Liver (tissue), 9 donors: ENCODE data around the gene P2RY14. TPM values are rescaled to one million over a fixed set of nuclear protein-coding genes. Genes with fewer than 3 reads are reported as not detected.

Experiments used
- DNase-seq: peaks from one replicate; pipeline ENCODE4 v3.0.0-alpha.2; 2017; ENCODE audit warnings: low spot score
- H3K27ac ChIP-seq, 2 donors: one replicate each; pipeline ENCODE4 v1.7.0; 2013; ENCODE audit warnings: inconsistent platforms in 2 of 2, low read length in 2 of 2, control low read depth in 1 of 2, low read depth in 1 of 2, mild to moderate bottlenecking in 1 of 2
- H3K27me3 ChIP-seq, 4 donors: one replicate each; pipeline versions ENCODE4 v1.6.1 to v1.7.0; 2013; ENCODE audit warnings: low read length in 3 of 4, inconsistent platforms in 1 of 4, mild to moderate bottlenecking in 1 of 4, moderate library complexity in 1 of 4; ENCODE audit not compliant: control insufficient read depth in 4 of 4, insufficient read depth in 4 of 4
- H3K36me3 ChIP-seq, 4 donors: one replicate each; pipeline versions ENCODE4 v1.6.1 to v1.7.0; 2013; ENCODE audit warnings: low read length in 3 of 4, mild to moderate bottlenecking in 3 of 4, low read depth in 1 of 4, moderate library complexity in 1 of 4; ENCODE audit not compliant: control insufficient read depth in 4 of 4, insufficient read depth in 3 of 4
- H3K4me1 ChIP-seq, 4 donors: one replicate each; pipeline versions ENCODE4 v1.6.1 to v1.7.0; 2013; ENCODE audit warnings: low read length in 3 of 4, mild to moderate bottlenecking in 3 of 4, moderate library complexity in 1 of 4; ENCODE audit not compliant: control insufficient read depth in 4 of 4, insufficient read depth in 4 of 4
- H3K4me3 ChIP-seq, 3 donors: one replicate each; pipeline versions ENCODE4 v1.6.1 to v1.7.0; 2013; ENCODE audit warnings: low read length in 3 of 3, control low read depth in 1 of 3, low read depth in 1 of 3, mild to moderate bottlenecking in 1 of 3
- H3K9ac ChIP-seq, 2 donors: one replicate each; pipeline ENCODE4 v1.7.0; 2013; ENCODE audit warnings: low read length in 2 of 2, mild to moderate bottlenecking in 2 of 2, moderate library complexity in 2 of 2, control low read depth in 1 of 2, low read depth in 1 of 2
- H3K9me3 ChIP-seq, 4 donors: one replicate each; pipeline versions ENCODE4 v1.6.1 to v1.7.0; 2013; ENCODE audit warnings: low read length in 3 of 4; ENCODE audit not compliant: control insufficient read depth in 4 of 4
- ATF3 ChIP-seq: IDR thresholded peaks from 2 replicates; pipeline ENCODE4 v1.6.1; 2016; ENCODE audit warnings: antibody characterized with exemption
- CTCF ChIP-seq: fragments of 150-350 bp; IDR thresholded peaks from 2 replicates; pipeline ENCODE4 v1.5.1; 2017; ENCODE audit warnings: improper control_type of control experiment, low read depth, low read length; ENCODE audit not compliant: missing input control
- EGR1 ChIP-seq, 2 donors: IDR thresholded peaks; 2 replicates each; pipeline ENCODE4 v1.6.1; 2016 to 2018; ENCODE audit warnings: antibody characterized with exemption in 2 of 2, low read depth in 2 of 2
- FOXA1 ChIP-seq: IDR thresholded peaks from 2 replicates; pipeline ENCODE4 v1.6.1; 2016; ENCODE audit warnings: antibody characterized with exemption
- FOXA2 ChIP-seq: IDR thresholded peaks from 2 replicates; pipeline ENCODE4 v1.6.1; 2016; ENCODE audit warnings: antibody characterized with exemption
- GABPA ChIP-seq, 2 donors: IDR thresholded peaks in 1 of 2; conservative IDR thresholded peaks in 1 of 2; 2 replicates each; pipeline ENCODE4 v1.6.1; 2016; ENCODE audit warnings: antibody characterized with exemption in 2 of 2, mild to moderate bottlenecking in 1 of 2, moderate library complexity in 1 of 2
- HNF4A ChIP-seq, 2 donors: conservative IDR thresholded peaks; 2 replicates each; pipeline ENCODE4 v1.6.1; 2016; ENCODE audit warnings: antibody characterized with exemption in 2 of 2, mild to moderate bottlenecking in 2 of 2
- HNF4G ChIP-seq: IDR thresholded peaks from 2 replicates; pipeline ENCODE4 v1.6.1; 2016; ENCODE audit warnings: antibody characterized with exemption
- JUND ChIP-seq, 2 donors: IDR thresholded peaks; 2 replicates each; pipeline ENCODE4 v1.6.1; 2016; ENCODE audit warnings: antibody characterized with exemption in 2 of 2
- MAX ChIP-seq: IDR thresholded peaks from 2 replicates; pipeline ENCODE4 v1.6.1; 2016; ENCODE audit warnings: antibody characterized with exemption
- NR2F2 ChIP-seq: IDR thresholded peaks from 2 replicates; pipeline ENCODE4 v1.6.1; 2016; ENCODE audit warnings: antibody characterized with exemption
- RAD21 ChIP-seq, 2 donors: IDR thresholded peaks; 2 replicates each; pipeline ENCODE4 v1.6.1; 2016; ENCODE audit warnings: antibody characterized with exemption in 2 of 2, mild to moderate bottlenecking in 2 of 2
- REST ChIP-seq: IDR thresholded peaks from 2 replicates; pipeline ENCODE4 v1.6.1; 2016; ENCODE audit warnings: antibody characterized with exemption, mild to moderate bottlenecking
- RXRA ChIP-seq, 2 donors: IDR thresholded peaks; 2 replicates each; pipeline ENCODE4 v1.6.1; 2017 to 2018; ENCODE audit warnings: antibody characterized with exemption in 2 of 2, mild to moderate bottlenecking in 1 of 2
- SP1 ChIP-seq: IDR thresholded peaks from 2 replicates; pipeline ENCODE4 v1.6.1; 2018; ENCODE audit warnings: antibody characterized with exemption, mild to moderate bottlenecking
- TAF1 ChIP-seq: conservative IDR thresholded peaks from 2 replicates; pipeline ENCODE4 v1.6.1; 2016; ENCODE audit warnings: antibody characterized with exemption, mild to moderate bottlenecking
- YY1 ChIP-seq: IDR thresholded peaks from 2 replicates; pipeline ENCODE4 v1.6.1; 2016; ENCODE audit warnings: antibody characterized with exemption, mild to moderate bottlenecking
- ZBTB33 ChIP-seq: IDR thresholded peaks from 2 replicates; pipeline ENCODE4 v1.6.1; 2016; ENCODE audit warnings: antibody characterized with exemption
- WGBS: extraction: QIAGEN DNeasy Blood & Tissue Kit; methylation state at CpG from one replicate; pipeline ENCODE4 v1.1.7; 2013; 5-methylcytosine and 5-hydroxymethylcytosine counted together
- polyA plus RNA-seq, 2 donors: library from polyadenylated mRNA; stranded (reverse) in 1 of 2; unstranded in 1 of 2; fragments of 200-250 nt in 1 of 2; fragments of >200 nt in 1 of 2; fragmentation: Nextera tagmentation in 1 of 2; extraction: Ambion mirVana in 1 of 2; gene quantifications; one replicate each; pipeline versions ENCODE4 v1.2.1 to v1.2.3, GENCODE V29; 2013 to 2015
- total RNA-seq, 2 donors: library from RNA; depleted of rRNA; stranded (reverse); fragments of >200 nt; gene quantifications; one replicate each; pipeline ENCODE4 v1.2.3, GENCODE V29; 2014
- donor health status: healthy.
- donor health status: healthy.
- donor health status: healthy.
- donor health status: healthy.
- donor health status: healthy.

P2RY14 gene
- total and polyA plus RNA-seq, 4 donors = 0.10 to 0.37 (median 0.22) TPM

GRCh38 chr3:151203051-151203420 is 75.3 kb downstream of the P2RY14 start, which contains the start of gene GPR171:
TSS of gene GPR171 (minus strand) at chr3:151203216. CDS start at chr3:151199386, 3,830 bp downstream.
- H3K9ac ChIP-seq = no peak within 1 kb of the TSS
- no peaks in the 10 kb centered on the region for H3K27me3 ChIP-seq
- TF ChIP-seq HNF4G (no peak), JUND (IDR thresholded peaks at IDR 0.05) (no peak), YY1 (no peak), FOXA1 (no peak), RXRA (IDR thresholded peaks at IDR 0.05) (no peak), ZBTB33 (no peak), RAD21 (IDR thresholded peaks at IDR 0.05) (no peak), FOXA2 (no peak), TAF1 (no peak), NR2F2 (no peak), HNF4A (conservative IDR thresholded peaks at IDR 0.05) (no peak), MAX (no peak), EGR1 (IDR thresholded peaks at IDR 0.05; ENCODE audit: low read depth in 2 of 2) (no peak), SP1 (no peak), ATF3 (no peak), GABPA (IDR thresholded peaks at IDR 0.05 in 1 of 2, conservative IDR thresholded peaks at IDR 0.05 in 1 of 2) (no peak), CTCF (no peak), REST (no peak)
- H3K36me3 ChIP-seq = no peaks in the 10 kb centered on the region
- no peak within 1 kb of the TSS for H3K27ac ChIP-seq
- 84% methylated on average over 3 of the region's 3 CpGs for WGBS
- no peak within 1 kb of the TSS for H3K4me3 ChIP-seq
- DNase-seq = no peak
- H3K4me1 ChIP-seq = peaks cover 2 to 10% (median 6%) of the 10 kb centered on the region in 4 donors
- no peaks in the 10 kb centered on the region for H3K9me3 ChIP-seq
